BJ (cell line): ENCODE data around the gene CIZ1. TPM values are rescaled to one million over a fixed set of nuclear protein-coding genes. Genes with fewer than 3 reads are reported as not detected.

Source experiments
- CTCF ChIA-PET: fragments of 350-600 bp; formaldehyde crosslinking; extraction: SDS; loops from one replicate; lab custom pipeline; 2021; ENCODE audit warnings: antibody characterized with exemption, inconsistent platforms; lab: Yijun Ruan, JAX
- POLR2A ChIA-PET: fragments of 300-600 bp; sonication (Branson Sonifier 250); formaldehyde crosslinking; extraction: SDS; loops from one replicate; lab custom pipeline; 2021; ENCODE audit warnings: antibody characterized with exemption; lab: Charles Lee
- DNase-seq: peaks from one replicate; pipeline ENCODE4 v3.0.0-alpha.2; 2011; ENCODE audit warnings: low read depth
- H3K27me3 ChIP-seq: 2 replicates; pipeline ENCODE4 v1.6.0; 2011; ENCODE audit warnings: low read length; ENCODE audit not compliant: control insufficient read depth, insufficient read depth
- H3K36me3 ChIP-seq: 2 replicates; pipeline ENCODE4 v1.5.1; 2011; ENCODE audit warnings: low read length; ENCODE audit not compliant: control insufficient read depth, insufficient read depth
- H3K4me3 ChIP-seq: 2 replicates; pipeline ENCODE4 v1.5.1; 2011; ENCODE audit warnings: low read depth, mild to moderate bottlenecking, control low read depth, low read length
- CTCF ChIP-seq: IDR thresholded peaks from 2 replicates; pipeline ENCODE4 v1.5.1; 2011; ENCODE audit warnings: low read depth, mild to moderate bottlenecking, control low read depth, inconsistent platforms, low read length, moderate library complexity; ENCODE audit not compliant: insufficient read depth
- polyA plus RNA-seq: library from polyadenylated mRNA; depleted of rRNA; stranded (reverse); fragments of >200 nt; gene quantifications from 2 replicates; pipeline ENCODE4 v1.2.3, GENCODE V29; 2011

CIZ1 gene
- polyA plus RNA-seq, 1 experiment = 36.0 TPM

DNA sequence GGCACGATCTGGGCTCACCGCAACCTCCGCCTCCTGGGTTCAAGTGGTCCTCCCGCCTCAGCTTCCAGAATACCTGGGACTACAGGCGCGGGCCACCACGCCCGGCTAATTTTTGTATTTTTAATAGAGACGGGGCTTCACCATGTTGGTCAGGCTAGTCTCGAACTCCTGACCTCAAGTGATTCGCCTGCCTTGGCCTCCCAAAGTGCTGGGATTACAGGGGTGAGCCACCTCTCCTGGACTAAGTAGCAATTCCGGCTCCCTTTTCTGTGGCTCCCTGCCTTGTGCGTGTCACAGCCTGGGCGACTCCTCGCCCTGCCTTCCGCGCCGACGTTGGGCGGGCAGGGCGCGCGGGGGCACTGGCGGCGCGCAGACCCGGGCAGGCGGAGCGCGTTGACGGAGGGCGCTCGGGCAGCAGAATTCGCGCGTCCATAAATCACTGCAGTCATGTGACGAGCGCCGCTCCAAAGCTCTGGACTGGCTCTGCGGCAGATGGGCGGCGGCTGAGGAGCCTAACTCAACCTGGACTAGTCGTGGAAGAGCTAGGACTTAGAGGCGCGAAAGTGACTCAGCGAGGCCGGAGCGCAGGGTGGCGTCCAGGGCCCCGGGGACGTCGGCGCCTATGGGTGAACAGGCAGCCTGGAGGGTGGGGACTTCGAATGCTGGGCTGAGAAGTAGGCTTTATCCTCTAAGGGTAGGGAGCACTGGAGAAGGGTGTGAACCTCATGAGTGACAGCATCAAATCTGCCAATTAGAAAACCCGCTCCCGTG is 1.4 kb upstream of the CIZ1 start:
- no peaks in the 10 kb centered on the region for H3K27me3 ChIP-seq
- POLR2A ChIA-PET = no interaction called here
- peak; percentile 65 for DNase-seq
- CTCF ChIA-PET = interaction anchor here (1.0 to 2.3 kb wide), 5 partner anchors 9 to 149 kb away, joined by 3 to 9 read pairs (median 3); partner anchors contain the start of gene DNM1
- no peaks in the 10 kb centered on the region for H3K36me3 ChIP-seq
- no peak for TF ChIP-seq CTCF
- H3K4me3 ChIP-seq = peak overlapping the region; percentile 22

- ChIA-PET POLR2A (interaction anchor here (1.0 kb wide), 1 partner anchor 171 kb away, joined by 4 read pairs; no protein-coding TSS in a partner anchor), CTCF (interaction anchor here (0.7 to 3.1 kb wide), 11 partner anchors 9 to 248 kb away, joined by 3 to 20 read pairs (median 4); no protein-coding TSS in a partner anchor)
- no peak for TF ChIP-seq CTCF
- Histone ChIP-seq H3K36me3 (peaks cover 5% of the 10 kb centered on the region; the same call in 1 of the 2 replicates), H3K27me3 (no peaks in the 10 kb centered on the region), H3K4me3 (peak overlapping the region; percentile 84)
- DNase-seq = no peak
These were observed 611 bp downstream of the CIZ1 start for GRCh38 chr9:128190516-128191405.

DNA sequence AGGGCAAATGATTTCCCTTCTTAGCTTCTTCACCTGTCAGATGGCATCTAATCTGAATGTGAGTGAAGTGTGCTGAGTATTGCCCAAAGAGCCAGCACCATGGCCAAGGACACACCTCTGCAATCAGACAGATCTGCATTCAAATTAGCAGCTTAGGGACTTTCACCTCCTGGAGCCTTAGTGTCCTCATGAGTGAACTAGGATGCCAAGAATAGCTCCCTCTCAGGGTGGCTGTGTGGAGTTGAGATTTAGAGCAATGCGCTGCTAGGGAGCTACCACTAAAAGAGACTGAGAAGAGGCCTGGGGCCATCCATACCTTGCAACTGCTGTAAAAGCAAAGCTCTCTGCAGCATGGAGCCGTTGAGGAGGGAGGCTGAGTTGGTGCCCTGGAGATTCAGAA is 1.4 kb downstream of the CIZ1 start:
- CTCF ChIA-PET = interaction anchor here (1.2 to 3.1 kb wide), 8 partner anchors 9 to 248 kb away, joined by 3 to 20 read pairs (median 4); no protein-coding TSS in a partner anchor
- H3K4me3 ChIP-seq = no peak overlapping the region

GRCh38 chr9:128188209-128188608 is 3.2 kb downstream of the CIZ1 start:
- ChIA-PET POLR2A (interaction anchor here (0.6 kb wide), 1 partner anchor 300 kb away, joined by 3 read pairs; no protein-coding TSS in a partner anchor), CTCF (interaction anchor here (0.6 to 2.2 kb wide), 2 partner anchors 67 to 161 kb away, joined by 3 to 7 read pairs; no protein-coding TSS in a partner anchor)
- TF ChIP-seq CTCF = no peak
- DNase-seq = no peak
- Histone ChIP-seq H3K4me3 (no peak overlapping the region), H3K36me3 (peaks cover 15% of the 10 kb centered on the region), H3K27me3 (no peaks in the 10 kb centered on the region)

More for the DNA sequence above, 1.4 kb downstream of the CIZ1 start:
- H3K27me3 ChIP-seq = no peaks in the 10 kb centered on the region
- POLR2A ChIA-PET = no interaction called here
- TF ChIP-seq CTCF = no peak
- H3K36me3 ChIP-seq = peaks cover 12% of the 10 kb centered on the region; the same call in 1 of the 2 replicates
- DNase-seq = no peak
